MM.1S (cell line): Measurements from ENCODE around the gene ZSCAN5A.
"Not testable (repeated sequence)": the region's sequence is repeated elsewhere in the genome, so short reads cannot be mapped to it uniquely, and the experiment has no call there.

Source experiments
- EZH2 ChIP-seq: fragments of 300-600 bp; sonication (generic); optimal IDR thresholded peaks from 2 replicates; pipeline ENCODE3; 2017; ENCODE audit warnings: low read depth, mild to moderate bottlenecking, antibody characterized with exemption, low read length, mixed read lengths
- EZH2phosphoT487 ChIP-seq: fragments of 300-600 bp; sonication (generic); IDR thresholded peaks from 2 replicates; pipeline ENCODE4 v1.6.1; 2018; ENCODE audit warnings: antibody characterized with exemption, low read length

DNA sequence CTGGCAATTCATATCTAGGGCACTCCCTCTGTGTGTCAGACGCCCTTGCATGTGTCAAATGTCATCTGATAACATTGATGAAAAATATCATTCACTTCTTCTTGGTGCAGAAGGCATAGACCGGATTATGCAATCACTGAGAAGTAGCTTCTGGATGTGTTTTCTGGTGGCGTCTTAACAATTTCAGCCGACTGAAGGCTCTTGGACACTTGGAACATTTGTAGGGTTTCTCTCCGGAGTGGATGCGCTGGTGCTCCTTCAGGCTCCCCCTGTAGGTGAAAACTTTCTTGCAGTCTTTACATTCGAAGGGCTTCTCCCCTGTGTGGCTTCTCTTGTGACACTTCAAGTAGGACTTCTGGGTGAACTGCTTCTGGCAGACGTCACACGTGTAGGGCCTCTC lies 93.2 kb downstream of the ZSCAN5A start:
- TF ChIP-seq EZH2, EZH2phosphoT487: not testable (repeated sequence)
